ENCODE measurements around the gene TMED5.

Gene TMED5

GRCh38 chr1:93124556-93125355, 55.5 kb downstream of the TMED5 start:
- no peak overlapping the region for H3K4me3 ChIP-seq (ENCODE audit: low read length)
- no peak for TF ChIP-seq CTCF (IDR thresholded peaks at IDR 0.05; ENCODE audit: insufficient read depth, low read depth, low read length, missing control alignments)
- DNase-seq (ENCODE audit: low read depth), result no peak

GRCh38 chr1:93123201-93123783, 56.9 kb downstream of the TMED5 start:
- TF ChIP-seq CTCF (IDR thresholded peaks at IDR 0.05; ENCODE audit: insufficient read depth, low read depth, low read length, missing control alignments), result no peak
- DNase-seq (ENCODE audit: low read depth), result no peak
- H3K4me3 ChIP-seq (ENCODE audit: low read length), result no peak overlapping the region

GRCh38 chr1:93120614-93121013, 59.6 kb downstream of the TMED5 start:
- DNase-seq (ENCODE audit: low read depth), result no peak
- no peak for TF ChIP-seq CTCF (IDR thresholded peaks at IDR 0.05; ENCODE audit: insufficient read depth, low read depth, low read length, missing control alignments)
- no peak overlapping the region for H3K4me3 ChIP-seq (ENCODE audit: low read length)

GRCh38 chr1:93114391-93114790, 65.8 kb downstream of the TMED5 start:
- no peak overlapping the region for H3K4me3 ChIP-seq (ENCODE audit: low read length)
- TF ChIP-seq CTCF (IDR thresholded peaks at IDR 0.05; ENCODE audit: insufficient read depth, low read depth, low read length, missing control alignments), result no peak
- DNase-seq (ENCODE audit: low read depth), result peak; percentile 13

GRCh38 chr1:93113127-93113526, 67.1 kb downstream of the TMED5 start:
- H3K4me3 ChIP-seq (ENCODE audit: low read length), result no peak overlapping the region
- DNase-seq (ENCODE audit: low read depth), result no peak
- TF ChIP-seq CTCF (IDR thresholded peaks at IDR 0.05; ENCODE audit: insufficient read depth, low read depth, low read length, missing control alignments), result no peak

GRCh38 chr1:93111561-93111960, 68.7 kb downstream of the TMED5 start:
- no peak overlapping the region for H3K4me3 ChIP-seq (ENCODE audit: low read length)
- no peak for TF ChIP-seq CTCF (IDR thresholded peaks at IDR 0.05; ENCODE audit: insufficient read depth, low read depth, low read length, missing control alignments)
- DNase-seq (ENCODE audit: low read depth), result no peak
